Measurements from ENCODE around the gene IPP. TPM values are rescaled to one million over a fixed set of nuclear protein-coding genes. Genes with fewer than 3 reads are reported as not detected.

The IPP gene
- total and polyA plus RNA-seq, 2 of the 8 experiments (the other 6 are each of a cell fraction or from before 2014, with no cell fraction given), result 1.4 to 5.6 TPM

GRCh38 chr1:45739137-45739536, 11.3 kb downstream of the IPP start:
- DNase-seq (ENCODE audit: low read depth in 1 of 2, low spot score in 2 of 2) (no peak), FAIRE-seq (no peak)
- no peak overlapping the region for H2BK120ac ChIP-seq (replicated peaks; ENCODE audit: low read depth, low read length)
- no peak overlapping the region for H3K56ac ChIP-seq (replicated peaks; ENCODE audit: insufficient read length, low read depth, low read length)
- H3K4ac ChIP-seq (replicated peaks; ENCODE audit: insufficient read length, low read depth, low read length), result no peak overlapping the region
- H3K14ac ChIP-seq (ENCODE audit: insufficient read length), result no peak overlapping the region
- H3K4me1 ChIP-seq (replicated peaks in 1 of 4; ENCODE audit: control insufficient read depth in 3 of 4, insufficient read depth in 4 of 4, low read length in 3 of 4), result no peaks in the 10 kb centered on the region
- H3K4me3 ChIP-seq (ENCODE audit: extremely low read depth in 1 of 4, insufficient read depth in 2 of 4, low read depth in 3 of 4, low read length in 4 of 4), result no peak overlapping the region
- H2AK5ac ChIP-seq (ENCODE audit: low read depth, low read length), result no peak overlapping the region
- 95% methylated on average over 4 of the region's 4 CpGs; no CpG with 5 or more reads in 1 of the 2 experiments for WGBS, 2 experiments (ENCODE audit: extremely low coverage in 1 of 2, insufficient coverage in 1 of 2, insufficient read length in 1 of 2, insufficient replicate concordance in 2 of 2, low coverage in 1 of 2, low lambda C conversion rate in 2 of 2, missing lambda C conversion rate in 1 of 2)
- H3K27me3 ChIP-seq (replicated peaks in 1 of 4; ENCODE audit: control insufficient read depth in 3 of 4, extremely low read depth in 1 of 4, insufficient read depth in 3 of 4, low read length in 3 of 4), result no peaks in the 10 kb centered on the region
- H2BK12ac ChIP-seq (ENCODE audit: low read depth, low read length), result no peak overlapping the region
- no peak overlapping the region for H3K9ac ChIP-seq (replicated peaks in 1 of 4; ENCODE audit: extremely low read depth in 1 of 4, low read depth in 3 of 4, low read length in 3 of 4)
- no peak overlapping the region for H3K23ac ChIP-seq (ENCODE audit: insufficient read length)
- H2BK20ac ChIP-seq (ENCODE audit: low read length), result no peak overlapping the region
- peaks cover 0 to 3% of the 10 kb centered on the region in 2 experiments; a peak in 2 of 4 replicates for H3K9me3 ChIP-seq (ENCODE audit: insufficient read depth in 2 of 2, low read depth in 1 of 2, low read length in 1 of 2)
- H2BK5ac ChIP-seq (ENCODE audit: low read depth, low read length), result no peak overlapping the region
- no peak overlapping the region for H3K18ac ChIP-seq (ENCODE audit: extremely low read depth, low read length)
- H3K36me3 ChIP-seq (ENCODE audit: control insufficient read depth in 2 of 4, insufficient read depth in 4 of 4, low read length in 3 of 4), result peaks cover 0 to 5% (median 2%) of the 10 kb centered on the region in 4 experiments; a peak in 3 of 8 replicates
- no peak overlapping the region for H2BK15ac ChIP-seq (ENCODE audit: low read length)
- CTCF ChIA-PET (ENCODE audit: partially characterized antibody), result no interaction called here
- H4K5ac ChIP-seq (ENCODE audit: insufficient read length, low read depth, low read length), result no peak overlapping the region
- H3K79me1 ChIP-seq (ENCODE audit: low read depth, low read length), result no peaks in the 10 kb centered on the region
- POLR2A ChIA-PET (ENCODE audit: partially characterized antibody), result no interaction called here
- no peak overlapping the region for H3K4me2 ChIP-seq (ENCODE audit: insufficient read depth in 1 of 2, low read depth in 2 of 2, low read length in 2 of 2)
- H3K27ac ChIP-seq (ENCODE audit: low read depth, low read length), result no peak overlapping the region
- H2AFZ ChIP-seq (ENCODE audit: low read length), result no peak overlapping the region
- H3K79me2 ChIP-seq (ENCODE audit: control insufficient read depth in 1 of 2, insufficient read depth in 2 of 2, low read length in 2 of 2), result no peaks in the 10 kb centered on the region
- H4K20me1 ChIP-seq (replicated peaks in 1 of 2; ENCODE audit: control insufficient read depth in 1 of 2, insufficient read depth in 2 of 2, low read length in 2 of 2), result no peaks in the 10 kb centered on the region
- no peaks in the 10 kb centered on the region for H3K23me2 ChIP-seq (ENCODE audit: low read depth, low read length)
- H4K8ac ChIP-seq (ENCODE audit: extremely low read depth, insufficient read depth, low read length), result no peak overlapping the region
- H4K91ac ChIP-seq (replicated peaks; ENCODE audit: insufficient read length, low read length), result no peak overlapping the region
- no peak for TF ChIP-seq RBBP5 (IDR thresholded peaks at IDR 0.05; ENCODE audit: borderline replicate concordance, low read depth, low read length)
- TF ChIP-seq, protein P1, sequence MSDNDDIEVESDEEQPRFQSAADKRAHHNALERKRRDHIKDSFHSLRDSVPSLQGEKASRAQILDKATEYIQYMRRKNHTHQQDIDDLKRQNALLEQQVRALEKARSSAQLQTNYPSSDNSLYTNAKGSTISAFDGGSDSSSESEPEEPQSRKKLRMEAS (IDR thresholded peaks at IDR 0.05), result no peak
- TF ChIP-seq GABPA (IDR thresholded peaks at IDR 0.05; ENCODE audit: borderline replicate concordance, insufficient read depth, low read length), result no peak
- TF ChIP-seq CTBP2 (IDR thresholded peaks at IDR 0.05; ENCODE audit: borderline replicate concordance, insufficient read depth, insufficient read length, low read length), result no peak
- TF ChIP-seq TCF12 (IDR thresholded peaks at IDR 0.05; ENCODE audit: low read depth, low read length), result no peak
- no peak for TF ChIP-seq TAF1 (IDR thresholded peaks at IDR 0.05; ENCODE audit: low read depth, low read length)
- TF ChIP-seq JUND (IDR thresholded peaks at IDR 0.05; ENCODE audit: low read length), result no peak
- TF ChIP-seq YY1 (IDR thresholded peaks at IDR 0.05; ENCODE audit: low read depth, low read length), result no peak
